M059J (cell line): Measurements from ENCODE around the gene RPS16. TPM values are rescaled to one million over a fixed set of nuclear protein-coding genes. Genes with fewer than 3 reads are reported as not detected.

Source experiments
- DNase-seq: peaks from one replicate; pipeline ENCODE4 v3.0.0-alpha.2; 2012; ENCODE audit warnings: low read depth
- total RNA-seq: library from RNA; depleted of rRNA; stranded (reverse); fragments of >200 nt; shearing (Covaris generic); gene quantifications from 2 replicates; pipeline ENCODE4 v1.2.3, GENCODE V29; 2014

The RPS16 gene
- total RNA-seq, 1 experiment from 2014 or later = 28.7 TPM

GRCh38 chr19:39422020-39422419, 13.7 kb downstream of the RPS16 start:
- no peak for DNase-seq

- DNase-seq = no peak
Observed at GRCh38 chr19:39420769-39421168, 15.0 kb downstream of the RPS16 start.

GRCh38 chr19:39419003-39419402, 16.7 kb downstream of the RPS16 start:
- DNase-seq = no peak

- DNase-seq = no peak
Observed at GRCh38 chr19:39417463-39418181, 18.1 kb downstream of the RPS16 start.

- DNase-seq = no peak
Observed at GRCh38 chr19:39416152-39417120, 19.3 kb downstream of the RPS16 start.

- DNase-seq = no peak
Observed at GRCh38 chr19:39415111-39416046, 20.4 kb downstream of the RPS16 start.

- DNase-seq = no peak
Observed at GRCh38 chr19:39413911-39414608, 21.7 kb downstream of the RPS16 start.

- peak; percentile 41 for DNase-seq
Observed at GRCh38 chr19:39413272-39413910, 22.4 kb downstream of the RPS16 start.

GRCh38 chr19:39412867-39413271, 22.9 kb downstream of the RPS16 start:
- DNase-seq = peak; percentile 32

GRCh38 chr19:39412100-39412866, 23.5 kb downstream of the RPS16 start, which contains the start of gene PLEKHG2:
Gene PLEKHG2 (plus strand): TSS chr19:39412669. CDS start chr19:39414087, 1,418 bp downstream.
- DNase-seq = peak; percentile 99

GRCh38 chr19:39411832-39412099, 24.0 kb downstream of the RPS16 start:
- peak; percentile 91 for DNase-seq

GRCh38 chr19:39411081-39411831, 24.5 kb downstream of the RPS16 start:
- peak; percentile 45 for DNase-seq

- DNase-seq = no peak
Observed at GRCh38 chr19:39410831-39411080, 25.0 kb downstream of the RPS16 start.

- peak; percentile 60 for DNase-seq
Observed at GRCh38 chr19:39410017-39410830, 25.5 kb downstream of the RPS16 start.

GRCh38 chr19:39409208-39410016, 26.3 kb downstream of the RPS16 start:
- peak; percentile 76 for DNase-seq

- DNase-seq = peak; percentile 66
Observed at GRCh38 chr19:39408392-39409207, 27.1 kb downstream of the RPS16 start.
